Fibroblast of lung (primary cell): ENCODE results near the gene PCDHB15. TPM values are rescaled to one million over a fixed set of nuclear protein-coding genes. Genes with fewer than 3 reads are reported as not detected.

Experiments used
- DNase-seq, 2 donors: peaks; one replicate each; pipeline versions ENCODE4 v3.0.0 to v3.0.0-alpha.2; 2010; ENCODE audit warnings: low read depth in 2 of 2
- H2AFZ ChIP-seq: 2 replicates; pipeline ENCODE4 v1.5.1; 2012; ENCODE audit warnings: low read length, control low read depth, inconsistent platforms
- H3K27ac ChIP-seq: 2 replicates; pipeline ENCODE4 v1.5.1; 2011; ENCODE audit warnings: low read length, control low read depth; ENCODE audit not compliant: insufficient read depth
- H3K27me3 ChIP-seq: 2 replicates; pipeline ENCODE4 v1.5.1; 2011; ENCODE audit warnings: mild to moderate bottlenecking, low read length; ENCODE audit not compliant: control insufficient read depth, insufficient read depth
- H3K36me3 ChIP-seq: 2 replicates; pipeline ENCODE4 v1.5.1; 2011; ENCODE audit warnings: low read length; ENCODE audit not compliant: control insufficient read depth, insufficient read depth
- H3K4me1 ChIP-seq: 2 replicates; pipeline ENCODE4 v1.5.1; 2011; ENCODE audit warnings: low read length; ENCODE audit not compliant: control insufficient read depth, insufficient read depth; ENCODE audit errors: extremely low read depth
- H3K4me2 ChIP-seq: 2 replicates; pipeline ENCODE4 v1.5.1; 2011; ENCODE audit warnings: low read length, control low read depth; ENCODE audit not compliant: insufficient read depth; ENCODE audit errors: extremely low read depth
- H3K4me3 ChIP-seq, 4 experiments: fragments of 200-600 bp in 1 of 4; sonication (generic) in 1 of 4; replicated peaks in 1 of 4; 2 replicates each; pipeline ENCODE4 v1.5.1; 2011 to 2016; ENCODE audit warnings: low read length in 4 of 4, low read depth in 3 of 4, mild to moderate bottlenecking in 3 of 4, control low read depth in 2 of 4, inconsistent platforms in 1 of 4, mixed read lengths in 1 of 4; ENCODE audit not compliant: insufficient read depth in 1 of 4; ENCODE audit errors: control extremely low read depth in 1 of 4
- H3K79me2 ChIP-seq: 2 replicates; pipeline ENCODE4 v1.5.1; 2012; ENCODE audit warnings: mild to moderate bottlenecking, low read length, inconsistent platforms; ENCODE audit not compliant: control insufficient read depth, insufficient read depth
- H3K9ac ChIP-seq: 2 replicates; pipeline ENCODE4 v1.5.1; 2011; ENCODE audit warnings: mild to moderate bottlenecking, low read length, control low read depth; ENCODE audit not compliant: insufficient read depth
- H3K9me3 ChIP-seq: 2 replicates; pipeline ENCODE4 v1.5.1; 2012; ENCODE audit warnings: low read depth, low read length; ENCODE audit not compliant: control insufficient read depth, insufficient read depth
- H4K20me1 ChIP-seq: 2 replicates; pipeline ENCODE4 v1.5.1; 2011; ENCODE audit warnings: low read length; ENCODE audit not compliant: control insufficient read depth, insufficient read depth; ENCODE audit errors: extremely low read depth
- CTCF ChIP-seq, 2 donors: IDR thresholded peaks in 1 of 2; conservative IDR thresholded peaks in 1 of 2; 1 replicate in 1 of 2; 2 replicates in 1 of 2; pipeline ENCODE4 v1.5.1; 2011 to 2012; ENCODE audit warnings: low read length in 2 of 2, control low read depth in 1 of 2, inconsistent platforms in 1 of 2, low read depth in 1 of 2, mild to moderate bottlenecking in 1 of 2
- EZH2 ChIP-seq: IDR thresholded peaks from 2 replicates; pipeline ENCODE4 v1.5.1; 2012; ENCODE audit warnings: low read length, control low read depth, mild to moderate bottlenecking; ENCODE audit errors: missing control alignments
- polyA plus RNA-seq, 2 donors: library from polyadenylated mRNA; depleted of rRNA in 1 of 2; stranded (reverse) in 1 of 2; unstranded in 1 of 2; fragments of >200 nt; gene quantifications; 2 replicates each; pipeline ENCODE4 v1.2.1, GENCODE V29; 2011 to 2012; ENCODE audit warnings: missing spikeins in 1 of 2
- total RNA-seq: library from RNA; depleted of rRNA; stranded (reverse); fragments of >200 nt; gene quantifications from 2 replicates; pipeline ENCODE4 v1.2.1, GENCODE V29; 2014

Gene PCDHB15
- total and polyA plus RNA-seq, 2 donors (not counting 1 experiment from before 2014, with no cell fraction given), result 0.31 to 1.8 TPM

- no peaks in the 10 kb centered on the region for H3K9me3 ChIP-seq
- H4K20me1 ChIP-seq, result no peaks in the 10 kb centered on the region
- TF ChIP-seq EZH2, result no peak
- no peaks in the 10 kb centered on the region for H3K36me3 ChIP-seq
- H3K4me3 ChIP-seq, result no peak overlapping the region
- H3K79me2 ChIP-seq, result no peaks in the 10 kb centered on the region
- no peak overlapping the region for H3K9ac ChIP-seq
- no peak overlapping the region for H3K27ac ChIP-seq
- no peak for DNase-seq
- no peaks in the 10 kb centered on the region for H3K4me1 ChIP-seq
- H3K4me2 ChIP-seq, result no peak overlapping the region
- no peaks in the 10 kb centered on the region for H3K27me3 ChIP-seq
- H2AFZ ChIP-seq, result no peak overlapping the region
Observed at GRCh38 chr5:141258464-141258863, 13.3 kb downstream of the PCDHB15 start.

GRCh38 chr5:141258948-141259347 lies 13.8 kb downstream of the PCDHB15 start:
- Histone ChIP-seq H3K9me3 (no peaks in the 10 kb centered on the region), H4K20me1 (no peaks in the 10 kb centered on the region), H3K9ac (no peak overlapping the region), H3K4me1 (no peaks in the 10 kb centered on the region), H3K4me2 (no peak overlapping the region), H3K27me3 (no peaks in the 10 kb centered on the region), H3K79me2 (no peaks in the 10 kb centered on the region), H3K4me3 (no peak overlapping the region), H2AFZ (no peak overlapping the region), H3K36me3 (no peaks in the 10 kb centered on the region), H3K27ac (no peak overlapping the region)
- no peak for TF ChIP-seq EZH2
- no peak for TF ChIP-seq CTCF (conservative IDR thresholded peaks at IDR 0.05 in 1 of 2, IDR thresholded peaks at IDR 0.05 in 1 of 2; ENCODE audit: low read depth in 1 of 2, low read length in 2 of 2)
- peak in 1 of 2 donors; percentile 2 for DNase-seq

GRCh38 chr5:141260458-141261237 lies 15.5 kb downstream of the PCDHB15 start:
- Histone ChIP-seq H3K27ac (no peak overlapping the region), H3K27me3 (no peaks in the 10 kb centered on the region), H3K4me1 (no peaks in the 10 kb centered on the region), H3K9ac (no peak overlapping the region), H3K4me2 (no peak overlapping the region), H4K20me1 (no peaks in the 10 kb centered on the region), H3K79me2 (no peaks in the 10 kb centered on the region), H3K4me3 (no peak overlapping the region), H2AFZ (no peak overlapping the region), H3K36me3 (no peaks in the 10 kb centered on the region), H3K9me3 (no peaks in the 10 kb centered on the region)
- peak in 1 of 2 donors; percentile 15 for DNase-seq
- TF ChIP-seq EZH2 (no peak), CTCF (conservative IDR thresholded peaks at IDR 0.05 in 1 of 2, IDR thresholded peaks at IDR 0.05 in 1 of 2; ENCODE audit: low read depth in 1 of 2, low read length in 2 of 2) (no peak)
